Measurements from ENCODE around the gene STMN3.
"Not testable (repeated sequence)": the region's sequence is repeated elsewhere in the genome, so short reads cannot be mapped to it uniquely, and the experiment has no call there.

The STMN3 gene

GRCh38 chr20:63653974-63654668, 897 bp upstream of the STMN3 start:
- DNase-seq: no peak

DNA sequence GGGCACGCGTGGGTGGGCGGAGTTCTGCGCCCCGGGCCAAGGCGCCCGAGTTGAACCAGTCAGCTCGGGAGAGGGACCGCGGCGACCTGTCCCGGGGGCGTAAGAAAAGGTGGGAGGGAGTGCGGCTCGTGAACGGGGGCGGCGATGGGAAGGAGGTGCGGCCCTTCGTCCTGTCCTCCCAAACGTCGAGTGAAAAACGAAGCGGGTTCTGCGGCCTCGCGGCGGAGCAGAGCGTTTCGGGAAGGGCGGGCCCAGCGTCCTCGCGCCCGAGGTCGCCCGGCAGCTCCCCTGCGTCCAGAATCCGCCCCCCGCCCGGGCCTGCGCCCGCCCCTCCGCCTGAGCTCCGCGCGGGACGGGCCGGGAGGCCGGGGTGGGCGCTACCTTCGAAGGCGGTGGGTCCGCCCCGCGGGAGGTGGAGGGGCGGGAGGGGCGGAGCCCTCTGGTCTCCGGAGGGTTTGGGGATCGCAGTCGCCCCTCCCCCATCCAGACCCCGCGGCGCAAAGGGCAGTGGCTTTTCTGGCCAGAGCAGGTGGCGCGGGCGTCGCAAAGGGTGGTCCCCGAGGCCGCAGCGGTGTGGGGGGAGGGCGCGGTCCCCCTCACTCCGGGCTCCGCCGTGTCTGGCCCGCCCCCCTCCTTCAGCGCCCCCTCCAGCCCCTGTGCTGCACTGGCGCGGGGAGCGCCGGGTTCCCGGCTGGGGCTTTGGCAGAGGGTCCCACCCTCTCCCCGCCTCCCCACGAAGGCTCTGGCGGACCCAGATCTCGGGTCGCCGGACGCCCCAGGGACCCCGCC, 838 bp downstream of the STMN3 start:
- peak; percentile 54 for DNase-seq

DNA sequence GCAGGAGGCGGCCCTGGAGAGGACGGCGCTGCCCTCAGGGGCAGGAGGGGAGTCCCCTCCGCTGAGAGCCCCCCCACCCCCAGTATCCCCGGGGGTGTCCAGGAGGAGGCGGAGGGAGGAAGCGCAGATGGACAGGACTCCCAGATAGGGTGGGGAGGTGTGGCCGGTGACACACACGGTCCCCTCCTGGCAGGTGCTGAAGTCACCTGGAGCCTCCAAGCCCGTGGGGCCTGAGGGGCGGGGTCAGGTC, 1.4 kb downstream of the STMN3 start:
- peak; percentile 50 for DNase-seq

- not testable (repeated sequence) for DNase-seq
Measured at GRCh38 chr20:63650486-63650885, 2.7 kb downstream of the STMN3 start.

GRCh38 chr20:63648895-63649589, 4.2 kb downstream of the STMN3 start:
- no peak for DNase-seq

GRCh38 chr20:63648190-63648589, 5.0 kb downstream of the STMN3 start:
- DNase-seq: no peak

DNA sequence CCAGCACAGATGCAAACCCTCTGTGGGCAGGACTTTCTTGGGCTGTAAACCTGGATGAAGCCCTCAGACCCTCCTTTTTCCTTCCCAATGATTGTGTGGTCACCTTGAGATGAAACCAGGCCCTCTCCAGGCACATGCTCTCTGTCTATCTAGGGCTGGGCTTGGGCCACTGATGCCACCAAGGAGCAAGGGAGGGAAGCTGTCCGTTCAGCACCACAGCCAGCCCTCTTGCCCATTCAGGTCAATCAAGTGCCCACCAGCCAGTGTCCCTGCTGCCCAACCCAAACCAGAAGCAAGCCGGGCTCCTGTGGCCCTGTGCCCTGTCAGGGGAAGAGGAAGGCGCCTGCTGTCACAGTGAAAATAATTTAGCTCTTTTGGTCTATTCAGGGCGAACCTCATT, 8.0 kb downstream of the STMN3 start:
- no peak for DNase-seq

DNA sequence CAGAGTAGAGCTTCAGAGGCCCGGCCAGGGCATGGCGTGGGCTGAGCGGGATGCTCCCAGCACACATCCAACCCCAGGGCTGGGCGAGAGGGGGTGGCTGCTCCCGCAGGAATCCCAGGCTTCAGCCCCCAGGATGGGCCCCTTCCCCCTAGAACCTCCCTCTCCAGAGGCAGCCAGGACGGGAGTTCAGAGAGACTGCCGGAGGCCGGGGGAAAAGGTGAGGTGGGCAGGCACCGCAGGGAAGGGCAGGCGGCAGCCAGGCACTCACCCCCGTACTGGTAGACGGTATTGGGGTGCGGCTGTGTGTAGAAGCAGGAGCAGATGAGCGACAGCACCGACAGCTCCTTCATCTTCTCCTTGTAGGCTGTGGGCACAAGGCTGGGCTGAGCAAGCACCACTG, 9.3 kb downstream of the STMN3 start:
- DNase-seq: no peak

DNA sequence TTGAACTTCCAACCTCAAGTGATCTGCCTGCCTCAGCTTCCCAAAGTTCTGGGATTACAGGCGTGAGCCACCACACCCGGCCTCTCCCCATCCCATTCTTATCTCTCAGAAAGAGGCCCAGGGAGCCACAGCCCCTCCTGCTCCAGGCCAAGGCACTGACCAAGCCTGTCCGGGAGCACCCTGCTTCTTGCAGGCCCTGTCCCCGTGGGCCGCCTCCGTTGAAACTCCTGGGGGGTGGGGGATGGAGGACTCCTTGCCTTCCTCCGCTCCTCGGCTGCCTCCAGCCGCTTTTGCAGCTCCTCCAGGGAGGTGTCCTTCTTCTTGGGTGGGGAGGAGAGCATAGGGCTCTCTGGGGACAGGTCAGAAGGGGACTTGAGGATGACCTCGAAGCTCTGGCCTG, 9.7 kb downstream of the STMN3 start:
- DNase-seq: no peak

- DNase-seq: no peak
Measured at GRCh38 chr20:63642527-63643247, 10.5 kb downstream of the STMN3 start.

DNA sequence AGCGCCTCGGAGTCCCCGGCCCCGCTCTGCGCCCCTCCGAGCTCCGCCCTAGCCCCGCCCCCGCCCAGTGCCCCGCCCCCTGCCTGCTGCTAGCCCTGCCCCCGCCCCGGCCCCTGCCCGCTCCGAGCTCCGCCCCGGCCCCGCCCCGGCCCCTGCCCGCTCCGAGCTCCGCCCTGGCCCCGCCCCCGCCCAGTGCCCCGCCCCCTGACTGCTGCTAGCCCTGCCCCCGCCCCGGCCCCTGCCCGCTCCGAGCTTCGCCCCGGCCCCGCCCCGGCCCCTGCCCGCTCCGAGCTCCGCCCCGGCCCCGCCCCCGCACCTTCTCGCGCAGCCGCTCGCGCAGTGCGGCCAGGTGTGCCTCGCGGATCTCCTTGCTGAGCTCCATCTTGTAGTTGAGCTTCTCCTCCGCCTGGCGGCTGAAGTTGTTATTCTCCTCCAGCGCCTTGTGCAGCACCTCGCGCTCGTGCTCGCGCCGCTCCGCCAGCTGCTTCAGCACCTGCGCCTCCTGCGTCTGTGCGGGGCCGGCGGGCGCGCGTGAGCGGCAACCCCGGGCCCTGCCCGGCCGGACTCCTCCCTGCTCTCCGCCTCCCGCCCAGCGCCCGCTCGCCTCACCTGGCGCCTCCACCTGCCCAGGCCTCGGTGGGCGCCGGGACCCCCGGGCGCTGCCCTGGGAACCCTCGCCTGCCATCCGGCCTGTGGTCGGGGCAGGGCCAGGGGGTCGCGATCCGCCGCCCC, 11.3 kb downstream of the STMN3 start:
- DNase-seq: peak; percentile 97

- DNase-seq: peak; percentile 60
Measured at GRCh38 chr20:63641146-63641791, 12.0 kb downstream of the STMN3 start.

GRCh38 chr20:63640686-63641085, 12.5 kb downstream of the STMN3 start:
- not testable (repeated sequence) for DNase-seq

- no peak for DNase-seq
Measured at GRCh38 chr20:63640086-63640485, 13.1 kb downstream of the STMN3 start.

- DNase-seq: peak; percentile 77
Measured at GRCh38 chr20:63639093-63639975, 13.9 kb downstream of the STMN3 start.

DNA sequence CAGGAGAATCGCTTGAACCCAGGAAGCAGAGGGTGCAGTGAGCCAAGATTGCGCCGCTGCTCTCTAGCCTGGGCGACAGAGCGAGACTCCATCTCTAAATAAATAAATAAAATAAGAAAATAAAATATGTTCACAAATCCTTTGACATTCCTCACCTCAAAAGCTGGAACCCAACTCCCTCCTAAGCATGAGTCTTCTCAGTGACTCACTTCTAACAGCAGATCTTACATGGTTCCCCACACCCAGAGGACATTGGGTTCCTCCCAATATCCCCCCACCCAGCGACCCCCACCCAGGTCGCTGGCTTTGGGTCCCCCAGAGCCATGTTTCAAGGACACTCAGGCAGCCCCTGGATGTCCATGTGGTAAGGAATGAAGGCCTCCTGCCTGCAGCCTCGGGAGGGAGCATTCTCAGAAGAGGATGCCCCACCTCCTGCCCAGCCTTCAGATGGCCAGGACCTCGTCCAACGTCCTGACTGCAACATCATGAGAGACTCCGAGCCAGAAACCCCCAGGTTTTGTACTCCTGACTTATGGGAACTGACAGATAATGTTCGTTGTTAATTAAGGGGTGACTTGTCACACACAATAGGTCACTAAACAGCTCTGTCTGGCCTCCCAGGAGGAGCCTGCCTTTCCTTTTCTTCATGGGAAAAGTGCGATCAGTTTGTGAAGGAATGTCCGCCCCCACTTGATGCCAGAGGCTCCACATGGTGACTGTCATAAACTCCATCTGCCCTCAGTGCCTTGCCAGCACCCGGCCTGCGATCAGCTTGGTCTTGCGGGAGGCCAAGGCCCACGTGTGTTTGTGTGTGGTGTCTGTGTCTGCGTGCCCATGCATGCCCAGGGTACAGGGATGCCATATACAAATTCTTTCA, 16.2 kb downstream of the STMN3 start:
- DNase-seq: no peak

GRCh38 chr20:63635431-63636141, 17.6 kb downstream of the STMN3 start:
- DNase-seq: peak; percentile 85

DNA sequence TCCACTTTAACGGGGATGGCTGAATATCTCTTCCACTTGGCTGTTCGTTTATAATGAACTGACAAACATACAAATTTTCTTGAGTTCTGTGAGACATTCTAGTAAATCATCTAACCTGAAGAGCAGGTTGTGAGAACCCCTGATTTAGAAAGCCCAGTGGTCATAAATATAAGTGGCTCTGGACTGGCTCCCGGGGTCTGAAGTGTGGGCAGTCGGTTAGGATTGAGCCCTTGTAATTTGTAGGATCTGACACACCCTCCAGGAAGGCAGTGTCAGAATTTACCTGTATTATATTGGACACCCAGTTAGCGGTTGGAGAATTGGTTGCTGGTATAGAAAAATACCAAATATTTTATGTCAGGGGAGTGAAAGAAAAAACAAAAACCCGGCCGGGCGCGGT, 19.5 kb downstream of the STMN3 start:
- DNase-seq: no peak

DNA sequence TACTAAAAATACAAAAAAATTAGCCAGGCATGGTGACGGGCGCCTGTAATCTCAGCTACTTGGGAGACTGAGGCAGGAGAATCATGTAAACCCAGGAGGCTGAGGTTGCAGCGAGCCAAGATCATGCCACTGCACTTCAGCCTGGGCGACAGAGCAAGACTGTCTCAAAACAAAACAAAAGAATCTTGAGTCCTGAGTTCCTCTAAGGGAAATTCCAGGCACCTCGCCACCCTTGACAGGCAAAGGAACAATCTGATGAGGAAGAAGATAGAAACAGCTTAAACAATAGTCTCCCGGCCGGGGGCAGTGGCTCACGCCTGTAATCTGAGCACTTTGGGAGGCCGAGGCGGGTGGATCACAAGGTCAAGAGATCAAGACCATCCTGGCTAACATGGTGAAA, 21.8 kb downstream of the STMN3 start:
- DNase-seq: not testable (repeated sequence)

All from CD4-positive, alpha-beta T cell treated with Interleukin-10 for 1 hour (primary cell).